Renal pelvis (tissue), 4 donors: Measurements from ENCODE around the gene RBCK1. TPM values are rescaled to one million over a fixed set of nuclear protein-coding genes. Genes with fewer than 3 reads are reported as not detected.
"Not testable (repeated sequence)": the region's sequence is repeated elsewhere in the genome, so short reads cannot be mapped to it uniquely, and the experiment has no call there.

ENCODE experiments used
- DNase-seq: peaks from one replicate; pipeline ENCODE4 v3.0.0-alpha.2; 2013
- polyA plus RNA-seq, 3 donors: library from polyadenylated mRNA; unstranded; fragments of 120-200 nt; gene quantifications; one replicate each; pipeline ENCODE4 v1.2.1, GENCODE V29; 2013; ENCODE audit not compliant: insufficient read length in 3 of 3

RBCK1 gene
- polyA plus RNA-seq, 3 donors, result 82.5 to 105 (median 93.2) TPM

- peak; percentile 41 for DNase-seq
Observed at GRCh38 chr20:461254-462198, 53.4 kb downstream of the RBCK1 start.

GRCh38 chr20:462199-462991, 54.3 kb downstream of the RBCK1 start, which contains the start of gene TBC1D20:
Gene TBC1D20, minus strand, starts transcription at chr20:462533. Its CDS starts 128 bp downstream, at chr20:462405.
- peak; percentile 86 for DNase-seq

- no peak for DNase-seq
Observed at GRCh38 chr20:467755-468154, 59.7 kb downstream of the RBCK1 start.

- DNase-seq, result no peak
Observed at GRCh38 chr20:469746-470490, 61.8 kb downstream of the RBCK1 start.

- no peak for DNase-seq
Observed at GRCh38 chr20:472137-472846, 64.2 kb downstream of the RBCK1 start.

GRCh38 chr20:472889-473292, 64.8 kb downstream of the RBCK1 start:
- DNase-seq, result no peak

GRCh38 chr20:474581-474980, 66.5 kb downstream of the RBCK1 start:
- no peak for DNase-seq

GRCh38 chr20:475463-476357, 67.6 kb downstream of the RBCK1 start:
- DNase-seq, result no peak

- DNase-seq, result not testable (repeated sequence)
Observed at GRCh38 chr20:476561-477249, 68.6 kb downstream of the RBCK1 start.

- no peak for DNase-seq
Observed at GRCh38 chr20:478010-478948, 70.2 kb downstream of the RBCK1 start.

- DNase-seq, result peak; percentile 68
Observed at GRCh38 chr20:478949-479429, 70.9 kb downstream of the RBCK1 start.

GRCh38 chr20:479487-479886, 71.4 kb downstream of the RBCK1 start:
- no peak for DNase-seq

GRCh38 chr20:480044-480443, 71.9 kb downstream of the RBCK1 start:
- DNase-seq, result no peak

- no peak for DNase-seq
Observed at GRCh38 chr20:481167-481566, 73.1 kb downstream of the RBCK1 start.
